T-cell (primary cell): ENCODE results near the gene MAP2K7. TPM values are rescaled to one million over a fixed set of nuclear protein-coding genes. Genes with fewer than 3 reads are reported as not detected.

Source experiments
- ATAC-seq, 4 experiments: fragments of 200-7000 bp in 3 of 4; fragments of 150-1000 bp in 1 of 4; cut with Tn5 transposase; replicated peaks in 1 of 4; 1 replicate in 3 of 4; 2 replicates in 1 of 4; pipeline ENCODE4 v1.10.0; 2021; ENCODE audit warnings: moderate library complexity in 3 of 4, mild to moderate bottlenecking in 2 of 4, moderate number of reproducible peaks in 1 of 4
- CTCF ChIA-PET, 2 donors: fragments of 300-600 bp; sonication (Branson Sonifier 250); formaldehyde crosslinking; loops; one replicate each; lab custom pipeline; 2022; ENCODE audit warnings: antibody characterized with exemption in 2 of 2; lab: Charles Lee
- POLR2A ChIA-PET, 2 donors: fragments of 300-600 bp; sonication (Branson Sonifier 250); formaldehyde crosslinking; loops; one replicate each; lab custom pipeline; 2022; ENCODE audit warnings: antibody characterized with exemption in 2 of 2; lab: Charles Lee
- DNase-seq, 35 experiments: peaks; one replicate each; pipeline versions ENCODE4 v3.0.0 to v3.0.0-alpha.2; 2013 to 2023
- H3K27ac ChIP-seq: one replicate; pipeline ENCODE4 v1.5.1; 2013; ENCODE audit warnings: low read length
- H3K27me3 ChIP-seq, 2 experiments: replicated peaks in 1 of 2; 1 replicate in 1 of 2; 2 replicates in 1 of 2; pipeline versions ENCODE4 v1.6.1 to v1.7.0; 2013; ENCODE audit warnings: low read length in 1 of 2, mixed read lengths in 1 of 2; ENCODE audit not compliant: control insufficient read depth in 2 of 2, insufficient read depth in 2 of 2; ENCODE audit errors: extremely low read depth in 1 of 2
- H3K36me3 ChIP-seq, 2 donors: 1 replicate in 1 of 2; 2 replicates in 1 of 2; pipeline versions ENCODE4 v1.6.1 to v1.7.0; 2013; ENCODE audit warnings: low read length in 1 of 2; ENCODE audit not compliant: control insufficient read depth in 2 of 2, insufficient read depth in 1 of 2; ENCODE audit errors: extremely low read depth in 1 of 2
- H3K4me1 ChIP-seq, 2 experiments: 1 replicate in 1 of 2; 2 replicates in 1 of 2; pipeline versions ENCODE4 v1.6.1 to v1.7.0; 2013; ENCODE audit warnings: low read length in 2 of 2, mixed read lengths in 1 of 2; ENCODE audit not compliant: insufficient read depth in 2 of 2, control insufficient read depth in 1 of 2; ENCODE audit errors: extremely low read depth in 1 of 2
- H3K4me3 ChIP-seq, 2 donors: 1 replicate in 1 of 2; 2 replicates in 1 of 2; pipeline versions ENCODE4 v1.5.1 to v1.7.0; 2013; ENCODE audit warnings: mild to moderate bottlenecking in 2 of 2, low read length in 1 of 2, moderate library complexity in 1 of 2; ENCODE audit not compliant: control insufficient read depth in 1 of 2; ENCODE audit errors: extremely low read depth in 1 of 2
- H3K9me3 ChIP-seq: 2 replicates; pipeline ENCODE4 v1.7.0; 2013
- H3K27ac Mint-ChIP-seq, 2 donors: one replicate each; pipeline ENCODE4 v1.8.0; 2020 to 2021; ENCODE audit warnings: mild to moderate bottlenecking in 2 of 2, mixed read lengths in 2 of 2
- H3K27me3 Mint-ChIP-seq, 2 donors: one replicate each; pipeline ENCODE4 v1.8.0; 2021 to 2022; ENCODE audit warnings: mixed read lengths in 2 of 2
- H3K36me3 Mint-ChIP-seq: one replicate; pipeline ENCODE4 v1.8.0; 2021; ENCODE audit warnings: mixed read lengths
- H3K4me1 Mint-ChIP-seq, 3 donors: one replicate each; pipeline ENCODE4 v1.8.0; 2020 to 2022; ENCODE audit warnings: mixed read lengths in 3 of 3, mild to moderate bottlenecking in 1 of 3
- H3K4me3 Mint-ChIP-seq, 3 donors: one replicate each; pipeline ENCODE4 v1.8.0; 2020 to 2022; ENCODE audit warnings: mild to moderate bottlenecking in 3 of 3, mixed read lengths in 3 of 3, moderate library complexity in 3 of 3
- H3K9me3 Mint-ChIP-seq, 3 donors: one replicate each; pipeline ENCODE4 v1.8.0; 2020 to 2022; ENCODE audit warnings: mixed read lengths in 3 of 3
- WGBS: methylation state at CpG from one replicate; pipeline ENCODE4 v1.1.5; 2013; ENCODE audit warnings: missing lambda C conversion rate; ENCODE audit not compliant: insufficient coverage; 5-methylcytosine and 5-hydroxymethylcytosine counted together
- total RNA-seq, 35 experiments: library from RNA in 6 of 35; stranded (reverse) in 6 of 35; fragments of 120-200 nt in 1 of 35; gene quantifications; one replicate each; pipeline versions ENCODE4 v1.2.1 to v1.2.4 and lab custom pipeline; 2013 to 2026

MAP2K7 gene
- total RNA-seq, 5 donors from 2014 or later (not counting 1 experiment from before 2014, with no cell fraction given): 68.1 to 93.1 (median 73.5) TPM

DNA sequence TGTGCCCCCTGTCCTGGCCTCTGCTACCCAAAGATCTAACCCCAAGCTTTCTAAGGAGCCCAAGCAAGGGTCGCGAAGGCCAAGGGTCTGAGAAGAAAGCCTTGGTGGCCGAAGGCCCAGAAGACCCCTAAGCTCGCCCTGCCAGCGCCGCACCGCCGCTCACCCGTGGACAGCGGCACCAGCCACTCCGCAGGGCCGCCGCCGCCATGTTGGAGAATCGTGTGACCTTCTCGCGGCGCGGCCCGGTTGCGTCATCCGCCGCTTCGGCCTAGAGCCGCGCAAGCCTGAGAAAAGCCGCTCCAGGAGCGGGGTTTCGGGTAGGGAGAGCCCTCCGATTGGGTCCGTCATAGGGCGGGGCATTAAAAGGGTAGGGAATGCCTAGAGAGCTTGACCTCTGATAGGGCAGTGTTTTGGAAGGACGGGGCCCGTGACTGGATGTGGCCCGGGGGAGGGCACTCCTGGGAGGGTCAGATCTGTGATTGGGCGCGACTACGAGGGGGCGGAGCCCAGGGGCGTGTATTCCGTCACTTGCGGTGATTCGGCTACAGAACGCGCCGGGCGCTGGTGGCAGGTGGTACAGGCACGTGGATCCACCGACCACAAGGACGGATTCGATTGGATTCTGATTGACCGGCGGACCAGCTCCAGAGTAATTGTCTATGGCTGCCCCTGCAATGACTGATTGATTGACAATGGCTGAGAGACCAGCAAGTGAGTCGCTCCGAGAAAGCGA is 39.9 kb downstream of the MAP2K7 start, which contains the start of gene TIMM44:
Gene TIMM44, minus strand, starts transcription at position 223 of the 733 bp plus-strand sequence. Its CDS starts 15 bp downstream, at position 208.
- peak within 1 kb of the TSS; percentile 97 for H3K27ac ChIP-seq
- peaks cover 0 to 18% of the 10 kb centered on the region in 2 donors for H3K36me3 ChIP-seq
- H3K9me3 ChIP-seq: no peaks in the 10 kb centered on the region
- Mint-ChIP-seq H3K4me3 (peak within 1 kb of the TSS; percentile 87 to 90 (median 89)), H3K9me3 (no peaks in the 10 kb centered on the region), H3K27ac (peak within 1 kb of the TSS; percentile 90 to 95), H3K27me3 (no peaks in the 10 kb centered on the region), H3K4me1 (peaks cover 32 to 46% (median 35%) of the 10 kb centered on the region in 3 donors), H3K36me3 (peaks cover 10% of the 10 kb centered on the region)
- H3K27me3 ChIP-seq: no peaks in the 10 kb centered on the region
- peak; percentile 95 to 98 (median 98) for ATAC-seq
- peak within 1 kb of the TSS; percentile 90 to 92 for H3K4me3 ChIP-seq
- under 1% methylated on average over 56 of the region's 56 CpGs for WGBS
- POLR2A ChIA-PET: interaction anchor here (0.5 to 1.4 kb wide), 4 partner anchors 22 to 1219 kb away, joined by 3 to 4 read pairs (median 3); partner anchors contain the start of gene SNAPC2 (in 1 of the 2)
- DNase-seq: peak; percentile 92 to 99 (median 98)
- CTCF ChIA-PET: interaction anchor here (0.5 to 3.9 kb wide), 12 partner anchors 14 to 845 kb away, joined by 3 to 33 read pairs (median 4); partner anchors contain the start of genes CERS4 (in 1 of the 2), MAP2K7 (in 1 of the 2), NDUFA7 (in 1 of the 2) and PET100 (in 1 of the 2)
- peaks cover 7 to 32% of the 10 kb centered on the region in 2 experiments for H3K4me1 ChIP-seq

DNA sequence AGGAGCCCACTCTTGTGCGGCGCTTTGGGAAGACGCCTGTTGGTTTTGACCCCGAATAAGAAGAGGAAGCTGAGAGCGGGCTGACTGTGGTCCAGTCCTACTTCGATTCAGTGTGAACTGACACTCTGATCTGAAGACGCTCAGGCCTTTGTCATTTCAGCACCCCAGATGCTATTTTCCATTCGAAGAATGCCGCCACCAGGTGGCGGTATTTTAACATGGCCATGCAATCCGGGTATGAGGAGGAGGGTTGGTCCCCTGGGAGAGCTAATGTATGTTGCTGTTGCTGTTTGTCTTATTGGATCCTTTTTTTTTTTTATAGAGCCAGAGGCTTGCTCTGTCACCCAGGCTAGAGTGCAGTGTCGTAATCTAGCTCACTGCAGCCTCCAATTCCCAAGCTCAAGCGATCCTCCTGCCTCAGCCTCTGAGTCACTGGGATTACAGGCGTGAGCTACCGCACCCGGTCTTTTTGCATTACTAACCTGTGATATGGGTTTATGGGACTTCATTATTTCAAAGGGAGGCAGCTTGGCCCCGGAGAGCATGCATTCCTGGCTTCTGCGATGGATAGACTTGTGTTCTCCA is 40.6 kb downstream of the MAP2K7 start:
- Mint-ChIP-seq H3K4me1 (peaks cover 28 to 42% (median 31%) of the 10 kb centered on the region in 3 donors), H3K4me3 (peak overlapping the region; percentile 87 to 90 (median 89)), H3K27me3 (no peaks in the 10 kb centered on the region), H3K36me3 (peaks cover 6% of the 10 kb centered on the region), H3K27ac (peak overlapping the region; percentile 90 to 95), H3K9me3 (no peaks in the 10 kb centered on the region)
- ATAC-seq (peak; percentile 41 to 55 (median 52)), DNase-seq (peak; percentile 66 to 91 (median 80))
- POLR2A ChIA-PET: interaction anchor here (0.5 to 1.4 kb wide), 5 partner anchors 23 to 1220 kb away, joined by 3 to 4 read pairs (median 3); partner anchors contain the start of gene SNAPC2 (in 1 of the 2)
- peaks cover 0 to 16% of the 10 kb centered on the region in 2 donors for H3K36me3 ChIP-seq
- no peaks in the 10 kb centered on the region for H3K9me3 ChIP-seq
- CTCF ChIA-PET: interaction anchor here (0.6 to 3.9 kb wide), 15 partner anchors 15 to 845 kb away, joined by 3 to 33 read pairs (median 4); partner anchors contain the start of genes CERS4 (in 1 of the 2), ELAVL1 (in 1 of the 2), MAP2K7 (in 1 of the 2) and NDUFA7 (in 1 of the 2)
- H3K4me1 ChIP-seq: peaks cover 7 to 32% of the 10 kb centered on the region in 2 experiments
- H3K27me3 ChIP-seq: no peaks in the 10 kb centered on the region
- WGBS: 0% methylated on average over 8 of the region's 18 CpGs
- peak overlapping the region; percentile 90 to 92 for H3K4me3 ChIP-seq
- peak overlapping the region; percentile 71 for H3K27ac ChIP-seq

DNA sequence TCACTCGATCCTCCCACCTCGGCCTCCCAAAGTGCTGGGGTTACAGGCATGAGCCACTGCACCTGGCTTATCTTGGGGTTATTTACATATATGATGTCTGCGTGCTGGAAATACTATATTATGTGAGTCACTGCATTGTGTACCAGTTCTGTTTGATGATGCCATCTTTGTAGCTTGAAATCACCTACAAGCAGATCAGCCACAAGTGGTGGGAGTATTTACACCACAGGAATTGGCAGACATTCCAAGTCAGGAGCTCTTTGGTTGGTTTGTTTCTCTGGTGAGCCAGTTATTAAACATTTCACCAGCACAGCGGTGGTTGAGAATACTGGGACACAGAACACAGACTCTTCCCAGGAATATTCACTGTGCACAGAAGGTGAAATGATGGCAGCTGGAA is 44.3 kb downstream of the MAP2K7 start:
- 80% methylated on average over 2 of the region's 4 CpGs for whole genome bisulfite sequencing
- H3K27me3 ChIP-seq: peaks cover 0 to 1% of the 10 kb centered on the region in 2 experiments
- H3K9me3 ChIP-seq: no peaks in the 10 kb centered on the region
- H3K36me3 Mint-ChIP-seq: no peaks in the 10 kb centered on the region
- ChIA-PET CTCF (no interaction called here), POLR2A (no interaction called here)
- no peaks in the 10 kb centered on the region for H3K36me3 ChIP-seq
- H3K27me3 Mint-ChIP-seq: no peaks in the 10 kb centered on the region
- no peak overlapping the region for H3K27ac ChIP-seq
- no peak for DNase-seq
- no peak for ATAC-seq
- no peak overlapping the region for H3K4me3 Mint-ChIP-seq
- no peaks in the 10 kb centered on the region for H3K9me3 Mint-ChIP-seq
- no peak overlapping the region for H3K27ac Mint-ChIP-seq
- peaks cover 1 to 11% of the 10 kb centered on the region in 2 experiments for H3K4me1 ChIP-seq
- H3K4me1 Mint-ChIP-seq: peaks cover 7 to 22% (median 11%) of the 10 kb centered on the region in 3 donors
- no peak overlapping the region for H3K4me3 ChIP-seq

DNA sequence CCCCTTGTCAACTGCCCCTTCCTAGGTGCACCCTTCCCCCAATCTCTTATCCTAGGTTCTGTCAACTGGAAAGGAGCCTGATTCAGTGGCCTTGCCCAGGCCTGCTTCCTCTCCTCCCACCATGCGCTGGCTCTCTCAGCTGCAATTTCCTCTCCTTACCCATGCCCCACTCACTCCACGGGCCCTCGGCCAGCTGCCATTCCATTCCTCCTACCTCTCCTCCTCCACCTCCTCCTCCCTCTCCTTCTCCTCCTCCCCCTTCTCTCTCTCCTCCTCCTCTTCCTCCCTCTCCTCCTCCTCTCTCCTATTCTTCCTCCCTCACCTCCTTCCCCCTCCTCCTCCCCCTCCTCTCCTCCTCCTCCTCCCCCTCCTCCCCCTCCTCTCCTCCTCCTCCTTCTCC is 49.4 kb downstream of the MAP2K7 start:
- Mint-ChIP-seq H3K9me3 (no peaks in the 10 kb centered on the region), H3K27me3 (no peaks in the 10 kb centered on the region), H3K27ac (no peak overlapping the region), H3K36me3 (no peaks in the 10 kb centered on the region), H3K4me1 (no peaks in the 10 kb centered on the region), H3K4me3 (no peak overlapping the region)
- Histone ChIP-seq H3K27me3 (peaks cover 0 to 3% of the 10 kb centered on the region in 2 experiments), H3K4me3 (no peak overlapping the region), H3K36me3 (peaks cover 0 to 4% of the 10 kb centered on the region in 2 donors), H3K27ac (no peak overlapping the region), H3K9me3 (no peaks in the 10 kb centered on the region), H3K4me1 (no peaks in the 10 kb centered on the region)
- POLR2A ChIA-PET: no interaction called here
- CTCF ChIA-PET: no interaction called here
- WGBS: 59% methylated on average over 3 of the region's 3 CpGs
- DNase-seq: no peak
- no peak for ATAC-seq

DNA sequence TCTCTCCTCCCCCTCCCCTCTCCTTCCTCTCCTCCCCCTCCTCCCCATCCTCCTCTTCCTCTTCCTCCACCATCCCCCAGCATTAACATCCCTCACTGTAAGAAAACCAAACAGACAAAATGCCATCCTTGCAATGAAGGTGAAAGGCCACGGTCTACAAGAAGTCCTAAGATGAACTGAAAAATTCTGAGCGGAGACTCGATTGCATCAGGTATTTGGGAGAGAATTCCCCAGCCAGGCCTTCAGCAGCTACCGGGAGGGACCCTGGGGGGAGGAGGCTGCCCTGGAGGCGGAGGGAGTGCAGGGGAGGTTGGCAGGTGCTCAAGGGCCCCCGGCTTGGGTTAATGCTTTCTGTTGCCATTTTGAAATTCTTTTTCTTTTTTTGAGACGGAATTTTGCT is 49.9 kb downstream of the MAP2K7 start:
- POLR2A ChIA-PET: no interaction called here
- H3K36me3 Mint-ChIP-seq: no peaks in the 10 kb centered on the region

DNA sequence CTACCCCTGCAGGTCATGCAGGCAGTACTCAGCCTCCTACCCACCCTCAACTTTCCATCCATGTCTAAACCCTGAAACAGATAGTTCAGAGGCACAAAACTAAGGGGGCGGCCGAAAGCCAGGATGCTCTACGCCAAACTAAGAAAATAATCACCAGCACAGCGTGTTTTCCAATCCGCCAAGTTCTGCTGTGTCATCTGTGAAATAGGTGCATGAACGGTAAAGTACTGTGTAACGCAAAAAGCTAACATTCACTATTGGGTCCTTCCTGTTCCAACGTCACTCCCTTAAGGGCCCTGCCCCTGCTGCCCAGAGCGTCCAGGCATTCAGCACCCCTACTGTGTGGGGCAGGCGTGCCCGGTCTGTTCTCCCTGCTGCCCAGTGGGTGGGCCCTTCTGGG is 52.0 kb downstream of the MAP2K7 start:
- WGBS: 69% methylated on average over 11 of the region's 11 CpGs
- Histone ChIP-seq H3K4me1 (no peaks in the 10 kb centered on the region), H3K27ac (no peak overlapping the region), H3K4me3 (no peak overlapping the region), H3K36me3 (peaks cover 0 to 7% of the 10 kb centered on the region in 2 donors), H3K9me3 (no peaks in the 10 kb centered on the region), H3K27me3 (peaks cover 0 to 3% of the 10 kb centered on the region in 2 experiments)
- no peak for DNase-seq
- no peaks in the 10 kb centered on the region for H3K27me3 Mint-ChIP-seq
- no peaks in the 10 kb centered on the region for H3K36me3 Mint-ChIP-seq
- no peak overlapping the region for H3K27ac Mint-ChIP-seq
- CTCF ChIA-PET: no interaction called here
- no peaks in the 10 kb centered on the region for H3K4me1 Mint-ChIP-seq
- POLR2A ChIA-PET: no interaction called here
- no peaks in the 10 kb centered on the region for H3K9me3 Mint-ChIP-seq
- ATAC-seq: no peak
- no peak overlapping the region for H3K4me3 Mint-ChIP-seq

More for the DNA sequence above, 49.9 kb downstream of the MAP2K7 start:
- ATAC-seq (no peak), DNase-seq (no peak)
- CTCF ChIA-PET: no interaction called here
- H3K9me3 Mint-ChIP-seq: no peaks in the 10 kb centered on the region
- Histone ChIP-seq H3K9me3 (no peaks in the 10 kb centered on the region), H3K4me1 (no peaks in the 10 kb centered on the region), H3K4me3 (no peak overlapping the region), H3K27me3 (peaks cover 0 to 3% of the 10 kb centered on the region in 2 experiments), H3K27ac (no peak overlapping the region), H3K36me3 (peaks cover 0 to 4% of the 10 kb centered on the region in 2 donors)
- no peak overlapping the region for H3K27ac Mint-ChIP-seq
- no peaks in the 10 kb centered on the region for H3K27me3 Mint-ChIP-seq
- WGBS: 88% methylated on average over 6 of the region's 7 CpGs
- no peak overlapping the region for H3K4me3 Mint-ChIP-seq
- no peaks in the 10 kb centered on the region for H3K4me1 Mint-ChIP-seq
